ENCODE results near the gene IFRD2.
A peak's percentile ranks its signal among the peaks of the same experiment; 100 is the strongest.

DNA sequence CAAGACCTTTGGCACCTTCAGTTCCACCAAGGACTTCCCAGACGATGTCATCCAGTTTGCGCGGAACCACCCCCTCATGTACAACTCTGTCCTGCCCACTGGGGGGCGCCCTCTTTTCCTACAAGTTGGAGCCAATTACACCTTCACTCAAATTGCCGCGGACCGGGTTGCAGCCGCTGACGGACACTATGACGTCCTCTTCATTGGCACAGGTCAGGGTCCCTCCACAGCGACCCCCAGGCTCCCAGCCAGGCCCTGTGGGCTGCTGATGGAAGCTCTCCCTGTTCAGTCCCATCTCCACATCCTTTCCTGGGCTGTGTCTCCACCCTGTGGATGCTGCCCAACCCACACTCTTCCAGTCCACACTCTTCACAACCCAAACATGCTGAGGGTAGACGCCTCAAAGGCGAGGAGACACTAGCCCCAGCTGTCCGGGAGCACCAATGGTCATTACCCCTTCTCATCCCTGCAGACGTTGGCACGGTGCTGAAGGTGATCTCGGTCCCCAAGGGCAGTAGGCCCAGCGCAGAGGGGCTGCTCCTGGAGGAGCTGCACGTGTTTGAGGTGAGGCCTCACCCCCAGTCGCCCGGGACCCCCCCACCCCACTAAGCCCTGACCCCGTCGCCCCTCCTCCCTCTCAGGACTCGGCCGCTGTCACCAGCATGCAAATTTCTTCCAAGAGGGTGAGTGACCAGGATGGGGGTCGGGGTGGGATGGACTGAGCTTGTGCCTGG lies 17.7 kb downstream of the IFRD2 start:
- TF ChIP-seq, protein P1, sequence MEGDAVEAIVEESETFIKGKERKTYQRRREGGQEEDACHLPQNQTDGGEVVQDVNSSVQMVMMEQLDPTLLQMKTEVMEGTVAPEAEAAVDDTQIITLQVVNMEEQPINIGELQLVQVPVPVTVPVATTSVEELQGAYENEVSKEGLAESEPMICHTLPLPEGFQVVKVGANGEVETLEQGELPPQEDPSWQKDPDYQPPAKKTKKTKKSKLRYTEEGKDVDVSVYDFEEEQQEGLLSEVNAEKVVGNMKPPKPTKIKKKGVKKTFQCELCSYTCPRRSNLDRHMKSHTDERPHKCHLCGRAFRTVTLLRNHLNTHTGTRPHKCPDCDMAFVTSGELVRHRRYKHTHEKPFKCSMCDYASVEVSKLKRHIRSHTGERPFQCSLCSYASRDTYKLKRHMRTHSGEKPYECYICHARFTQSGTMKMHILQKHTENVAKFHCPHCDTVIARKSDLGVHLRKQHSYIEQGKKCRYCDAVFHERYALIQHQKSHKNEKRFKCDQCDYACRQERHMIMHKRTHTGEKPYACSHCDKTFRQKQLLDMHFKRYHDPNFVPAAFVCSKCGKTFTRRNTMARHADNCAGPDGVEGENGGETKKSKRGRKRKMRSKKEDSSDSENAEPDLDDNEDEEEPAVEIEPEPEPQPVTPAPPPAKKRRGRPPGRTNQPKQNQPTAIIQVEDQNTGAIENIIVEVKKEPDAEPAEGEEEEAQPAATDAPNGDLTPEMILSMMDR (IDR thresholded peaks at IDR 0.05): peak; percentile 91
- TF ChIP-seq, protein P2, sequence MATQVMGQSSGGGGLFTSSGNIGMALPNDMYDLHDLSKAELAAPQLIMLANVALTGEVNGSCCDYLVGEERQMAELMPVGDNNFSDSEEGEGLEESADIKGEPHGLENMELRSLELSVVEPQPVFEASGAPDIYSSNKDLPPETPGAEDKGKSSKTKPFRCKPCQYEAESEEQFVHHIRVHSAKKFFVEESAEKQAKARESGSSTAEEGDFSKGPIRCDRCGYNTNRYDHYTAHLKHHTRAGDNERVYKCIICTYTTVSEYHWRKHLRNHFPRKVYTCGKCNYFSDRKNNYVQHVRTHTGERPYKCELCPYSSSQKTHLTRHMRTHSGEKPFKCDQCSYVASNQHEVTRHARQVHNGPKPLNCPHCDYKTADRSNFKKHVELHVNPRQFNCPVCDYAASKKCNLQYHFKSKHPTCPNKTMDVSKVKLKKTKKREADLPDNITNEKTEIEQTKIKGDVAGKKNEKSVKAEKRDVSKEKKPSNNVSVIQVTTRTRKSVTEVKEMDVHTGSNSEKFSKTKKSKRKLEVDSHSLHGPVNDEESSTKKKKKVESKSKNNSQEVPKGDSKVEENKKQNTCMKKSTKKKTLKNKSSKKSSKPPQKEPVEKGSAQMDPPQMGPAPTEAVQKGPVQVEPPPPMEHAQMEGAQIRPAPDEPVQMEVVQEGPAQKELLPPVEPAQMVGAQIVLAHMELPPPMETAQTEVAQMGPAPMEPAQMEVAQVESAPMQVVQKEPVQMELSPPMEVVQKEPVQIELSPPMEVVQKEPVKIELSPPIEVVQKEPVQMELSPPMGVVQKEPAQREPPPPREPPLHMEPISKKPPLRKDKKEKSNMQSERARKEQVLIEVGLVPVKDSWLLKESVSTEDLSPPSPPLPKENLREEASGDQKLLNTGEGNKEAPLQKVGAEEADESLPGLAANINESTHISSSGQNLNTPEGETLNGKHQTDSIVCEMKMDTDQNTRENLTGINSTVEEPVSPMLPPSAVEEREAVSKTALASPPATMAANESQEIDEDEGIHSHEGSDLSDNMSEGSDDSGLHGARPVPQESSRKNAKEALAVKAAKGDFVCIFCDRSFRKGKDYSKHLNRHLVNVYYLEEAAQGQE (IDR thresholded peaks at IDR 0.05; ENCODE audit: insufficient read depth in 1 of 2, low read depth in 2 of 2, low read length in 1 of 2): no peak
- TF ChIP-seq POLR2AphosphoS5 (IDR thresholded peaks at IDR 0.05; ENCODE audit: low read depth, low read length): no peak
- TF ChIP-seq TCF7L2 (IDR thresholded peaks at IDR 0.05; ENCODE audit: low read depth, low read length): no peak
- TF ChIP-seq SIN3A (IDR thresholded peaks at IDR 0.05; ENCODE audit: borderline replicate concordance, insufficient read depth, low read depth, low read length): no peak

Data from Panc1 (cell line).